CD8-positive, alpha-beta memory T cell (primary cell): ENCODE data around the gene MMP12. TPM values are rescaled to one million over a fixed set of nuclear protein-coding genes. Genes with fewer than 3 reads are reported as not detected.

Source experiments
- polyA plus RNA-seq: library from polyadenylated mRNA; unstranded; fragments of 300-500 nt; fragmentation: Illumina TruSeq; gene quantifications from one replicate; pipeline ENCODE4 v1.2.3, GENCODE V29; 2021
- total RNA-seq, 2 experiments: library from RNA; stranded (reverse); gene quantifications; one replicate each; pipeline ENCODE4 v1.2.3, GENCODE V29; 2021

Gene MMP12
- total and polyA plus RNA-seq, 3 experiments from 2014 or later: not detected

Other genes starting within 250 kb of the MMP12 start
- not detected for gene MMP20, start 249.7 kb downstream of the MMP12 start, total RNA-seq
- not detected for gene MMP20, start 249.7 kb downstream of the MMP12 start, polyA plus RNA-seq
- gene MMP27, start 169.2 kb downstream of the MMP12 start, total RNA-seq: not detected
- not detected for gene MMP27, start 169.2 kb downstream of the MMP12 start, polyA plus RNA-seq
- not detected for gene MMP8, start 150.0 kb downstream of the MMP12 start, total RNA-seq
- not detected for gene MMP8, start 150.0 kb downstream of the MMP12 start, polyA plus RNA-seq
- not detected for gene MMP10, start 94.4 kb downstream of the MMP12 start, total RNA-seq
- not detected for gene MMP10, start 94.4 kb downstream of the MMP12 start, polyA plus RNA-seq
- not detected for gene MMP1, start 76.8 kb downstream of the MMP12 start, total RNA-seq
- not detected for gene MMP1, start 76.8 kb downstream of the MMP12 start, polyA plus RNA-seq
- gene MMP3, start 31.4 kb downstream of the MMP12 start, total RNA-seq: not detected
- gene MMP3, start 31.4 kb downstream of the MMP12 start, polyA plus RNA-seq: not detected
- gene MMP13, start 80.8 kb upstream of the MMP12 start, total RNA-seq: not detected
- gene MMP13, start 80.8 kb upstream of the MMP12 start, polyA plus RNA-seq: not detected
- 10 to 100 TPM; 84.2 to 84.8 TPM for gene DCUN1D5, start 217.2 kb upstream of the MMP12 start, total RNA-seq
- gene DCUN1D5, start 217.2 kb upstream of the MMP12 start, polyA plus RNA-seq: 27.6 TPM
- 1 to 10 TPM; 2.4 to 2.9 TPM for gene DYNC2H1, start 234.4 kb upstream of the MMP12 start, total RNA-seq
- 1.1 TPM for gene DYNC2H1, start 234.4 kb upstream of the MMP12 start, polyA plus RNA-seq